Transverse colon (tissue), 3 donors: ENCODE measurements around the gene HYCC2.

Source experiments
- POLR2A ChIP-seq: fragments of 450-650 bp; IDR thresholded peaks from one replicate; pipeline ENCODE4 v1.6.1; 2016; ENCODE audit warnings: antibody characterized with exemption, mild to moderate bottlenecking, moderate library complexity
- TF ChIP-seq, protein P1 (sequence below), 5 experiments: fragments of 200-600 bp in 3 of 5; fragments of 450-650 bp in 2 of 5; sonication (generic) in 3 of 5; IDR thresholded peaks; 1 replicate in 2 of 5; 2 replicates in 3 of 5; pipeline ENCODE4 v1.5.1; 2016 to 2017; ENCODE audit warnings: antibody characterized with exemption in 5 of 5, inconsistent platforms in 3 of 5, mild to moderate bottlenecking in 2 of 5, moderate library complexity in 1 of 5

DNA sequence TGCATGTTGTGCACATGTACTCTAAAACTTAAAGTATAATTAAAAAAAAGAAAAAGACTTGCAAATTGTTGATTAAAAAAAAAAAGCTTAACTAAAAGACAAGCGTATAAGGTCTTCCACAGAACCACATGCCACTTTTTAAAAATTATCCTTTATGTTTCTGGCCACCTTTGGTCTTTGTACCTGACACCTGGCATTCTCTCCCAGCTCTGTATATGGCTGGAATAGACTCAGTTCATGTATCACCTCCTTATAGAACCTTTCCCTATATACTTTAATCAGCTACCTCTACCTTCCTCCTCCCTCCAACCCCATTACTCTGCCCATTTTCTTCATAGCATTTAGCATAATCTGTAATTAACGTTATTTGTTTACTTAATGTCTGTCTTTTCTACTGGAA is 32.6 kb downstream of the HYCC2 start:
- TF ChIP-seq, protein P1, sequence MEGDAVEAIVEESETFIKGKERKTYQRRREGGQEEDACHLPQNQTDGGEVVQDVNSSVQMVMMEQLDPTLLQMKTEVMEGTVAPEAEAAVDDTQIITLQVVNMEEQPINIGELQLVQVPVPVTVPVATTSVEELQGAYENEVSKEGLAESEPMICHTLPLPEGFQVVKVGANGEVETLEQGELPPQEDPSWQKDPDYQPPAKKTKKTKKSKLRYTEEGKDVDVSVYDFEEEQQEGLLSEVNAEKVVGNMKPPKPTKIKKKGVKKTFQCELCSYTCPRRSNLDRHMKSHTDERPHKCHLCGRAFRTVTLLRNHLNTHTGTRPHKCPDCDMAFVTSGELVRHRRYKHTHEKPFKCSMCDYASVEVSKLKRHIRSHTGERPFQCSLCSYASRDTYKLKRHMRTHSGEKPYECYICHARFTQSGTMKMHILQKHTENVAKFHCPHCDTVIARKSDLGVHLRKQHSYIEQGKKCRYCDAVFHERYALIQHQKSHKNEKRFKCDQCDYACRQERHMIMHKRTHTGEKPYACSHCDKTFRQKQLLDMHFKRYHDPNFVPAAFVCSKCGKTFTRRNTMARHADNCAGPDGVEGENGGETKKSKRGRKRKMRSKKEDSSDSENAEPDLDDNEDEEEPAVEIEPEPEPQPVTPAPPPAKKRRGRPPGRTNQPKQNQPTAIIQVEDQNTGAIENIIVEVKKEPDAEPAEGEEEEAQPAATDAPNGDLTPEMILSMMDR (IDR thresholded peaks at IDR 0.05), result no peak
- TF ChIP-seq POLR2A, result no peak
